ENCODE data around the gene NEK11.

Gene NEK11

DNA sequence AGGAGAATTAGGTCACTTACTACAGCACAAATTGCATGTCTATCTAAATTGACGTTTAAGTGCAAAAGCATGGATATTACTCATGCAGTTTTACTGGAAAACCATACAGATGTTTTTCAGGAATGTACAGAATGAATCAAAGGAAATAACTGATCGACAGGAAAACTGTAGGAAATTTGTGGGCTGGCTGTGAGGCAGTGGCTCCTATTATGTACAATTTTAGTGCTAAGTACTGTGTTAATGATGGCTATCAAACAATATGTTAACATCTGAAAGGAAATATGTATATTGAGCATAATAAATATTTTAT lies 361.8 kb downstream of the NEK11 start:
- no peaks in the 10 kb centered on the region for H4K20me1 ChIP-seq (ENCODE audit: insufficient read depth, low read length, poor library complexity, severe bottlenecking)
- H3K36me3 ChIP-seq (ENCODE audit: insufficient read depth, low read length) = no peaks in the 10 kb centered on the region
- no peak overlapping the region for H3K4me2 ChIP-seq (ENCODE audit: low read depth, low read length, poor library complexity, severe bottlenecking)
- no peaks in the 10 kb centered on the region for H3K27me3 ChIP-seq (ENCODE audit: insufficient read depth, low read length, poor library complexity, severe bottlenecking)
- no peaks in the 10 kb centered on the region for H3F3A ChIP-seq (ENCODE audit: low read depth)
- H3K4me1 ChIP-seq (ENCODE audit: insufficient read depth, low read length, poor library complexity, severe bottlenecking) = no peaks in the 10 kb centered on the region
- TF ChIP-seq EZH2phosphoT487 (IDR thresholded peaks at IDR 0.05; ENCODE audit: borderline replicate concordance) = no peak
- TF ChIP-seq CTCF (conservative IDR thresholded peaks at IDR 0.05; ENCODE audit: low read length) = no peak
- no peaks in the 10 kb centered on the region for H3K79me2 ChIP-seq (ENCODE audit: insufficient read depth, low read length)
- no peak overlapping the region for H3K4me3 ChIP-seq (ENCODE audit: low read length, poor library complexity, severe bottlenecking)
- no peaks in the 10 kb centered on the region for H3K9me2 ChIP-seq (replicated peaks; ENCODE audit: low read depth, low read length)
- H2AFZ ChIP-seq (ENCODE audit: low read length) = no peak overlapping the region
- no peak overlapping the region for H3K9ac ChIP-seq (ENCODE audit: low read depth, low read length, poor library complexity, severe bottlenecking)
- no peaks in the 10 kb centered on the region for H3K9me3 ChIP-seq (ENCODE audit: insufficient read depth, low read depth, low read length)

DNA sequence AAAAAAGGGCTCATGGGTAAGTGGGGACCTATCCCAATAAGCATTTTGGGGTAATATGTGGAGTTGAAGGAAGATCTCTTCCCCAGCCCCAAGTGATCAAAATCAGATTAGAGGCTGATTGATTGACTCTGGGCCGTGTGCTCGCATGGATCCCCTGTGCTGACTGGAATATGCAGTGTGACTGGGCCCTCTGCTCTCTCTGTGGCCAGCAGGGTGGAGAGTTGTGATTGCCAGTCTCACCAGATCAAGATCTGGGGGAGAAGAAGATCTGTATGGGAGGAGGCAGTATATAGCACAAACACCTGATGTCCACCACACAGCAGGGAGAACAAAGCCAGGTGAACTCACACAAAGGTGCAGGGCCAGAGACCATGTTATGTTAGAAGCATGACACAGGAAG lies 363.7 kb downstream of the NEK11 start:
- Histone ChIP-seq H3K9me3 (ENCODE audit: insufficient read depth, low read depth, low read length) (no peaks in the 10 kb centered on the region), H3K79me2 (ENCODE audit: insufficient read depth, low read length) (no peaks in the 10 kb centered on the region), H3K9ac (ENCODE audit: low read depth, low read length, poor library complexity, severe bottlenecking) (no peak overlapping the region), H3K9me2 (replicated peaks; ENCODE audit: low read depth, low read length) (no peaks in the 10 kb centered on the region), H4K20me1 (ENCODE audit: insufficient read depth, low read length, poor library complexity, severe bottlenecking) (no peaks in the 10 kb centered on the region), H2AFZ (ENCODE audit: low read length) (no peak overlapping the region), H3K4me2 (ENCODE audit: low read depth, low read length, poor library complexity, severe bottlenecking) (no peak overlapping the region), H3K4me3 (ENCODE audit: low read length, poor library complexity, severe bottlenecking) (no peak overlapping the region), H3K36me3 (ENCODE audit: insufficient read depth, low read length) (no peaks in the 10 kb centered on the region), H3K27me3 (ENCODE audit: insufficient read depth, low read length, poor library complexity, severe bottlenecking) (no peaks in the 10 kb centered on the region), H3K4me1 (ENCODE audit: insufficient read depth, low read length, poor library complexity, severe bottlenecking) (no peaks in the 10 kb centered on the region), H3F3A (ENCODE audit: low read depth) (no peaks in the 10 kb centered on the region)
- no peak for TF ChIP-seq CTCF (conservative IDR thresholded peaks at IDR 0.05; ENCODE audit: low read length)
- TF ChIP-seq EZH2phosphoT487 (IDR thresholded peaks at IDR 0.05; ENCODE audit: borderline replicate concordance) = no peak

DNA sequence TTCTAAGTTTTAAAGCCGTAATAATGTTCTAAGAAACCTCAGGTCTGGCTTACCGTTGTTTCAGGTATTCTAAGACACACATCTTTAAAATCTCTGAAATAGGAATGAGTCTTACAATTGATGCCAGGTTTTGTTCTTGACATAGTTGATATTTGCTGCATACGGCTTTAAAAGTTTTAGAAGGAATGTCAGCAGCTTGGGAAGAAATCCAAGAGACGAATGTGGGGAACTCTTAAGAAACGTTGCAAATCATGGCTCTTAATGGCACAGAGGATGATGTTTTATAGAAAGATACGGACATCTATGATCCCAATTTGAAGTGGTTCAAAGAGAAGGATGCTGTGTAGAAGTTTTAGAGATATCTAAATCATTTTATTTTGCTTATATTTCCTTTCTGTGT lies 366.4 kb downstream of the NEK11 start:
- Histone ChIP-seq H3K4me2 (ENCODE audit: low read depth, low read length, poor library complexity, severe bottlenecking) (no peak overlapping the region), H3K27me3 (ENCODE audit: insufficient read depth, low read length, poor library complexity, severe bottlenecking) (no peaks in the 10 kb centered on the region), H3K4me3 (ENCODE audit: low read length, poor library complexity, severe bottlenecking) (no peak overlapping the region), H3F3A (ENCODE audit: low read depth) (no peaks in the 10 kb centered on the region), H2AFZ (ENCODE audit: low read length) (no peak overlapping the region), H3K9me2 (replicated peaks; ENCODE audit: low read depth, low read length) (no peaks in the 10 kb centered on the region), H3K9ac (ENCODE audit: low read depth, low read length, poor library complexity, severe bottlenecking) (no peak overlapping the region), H3K36me3 (ENCODE audit: insufficient read depth, low read length) (no peaks in the 10 kb centered on the region), H3K79me2 (ENCODE audit: insufficient read depth, low read length) (no peaks in the 10 kb centered on the region), H3K4me1 (ENCODE audit: insufficient read depth, low read length, poor library complexity, severe bottlenecking) (no peaks in the 10 kb centered on the region), H4K20me1 (ENCODE audit: insufficient read depth, low read length, poor library complexity, severe bottlenecking) (no peaks in the 10 kb centered on the region), H3K9me3 (ENCODE audit: insufficient read depth, low read depth, low read length) (no peaks in the 10 kb centered on the region)
- TF ChIP-seq CTCF (conservative IDR thresholded peaks at IDR 0.05; ENCODE audit: low read length) (no peak), EZH2phosphoT487 (IDR thresholded peaks at IDR 0.05; ENCODE audit: borderline replicate concordance) (no peak)

All from Loucy (cell line).